Stimulated activated CD8-positive, alpha-beta memory T cell treated with anti-CD3 and anti-CD28 coated beads, Interleukin-7, amount 100 ng/mL, for 4 hours (primary cell): ENCODE results near the gene TTC33.
"Not testable (repeated sequence)": the region's sequence is repeated elsewhere in the genome, so short reads cannot be mapped to it uniquely, and the experiment has no call there.

Source experiments
- DNase-seq, 2 donors: peaks; one replicate each; pipeline ENCODE4 v3.0.0-alpha.2; 2020; ENCODE audit warnings: low read depth in 2 of 2

TTC33 gene

GRCh38 chr5:40680741-40681362 lies 74.9 kb downstream of the TTC33 start:
- DNase-seq = peak in 1 of 2 donors; percentile 36

- DNase-seq = no peak
These were observed 75.7 kb downstream of the TTC33 start, which contains the start of gene PTGER4 for GRCh38 chr5:40679913-40680681. Gene PTGER4, plus strand, starts transcription at chr5:40679915. Its CDS starts 1,079 bp downstream, at chr5:40680994.

DNA sequence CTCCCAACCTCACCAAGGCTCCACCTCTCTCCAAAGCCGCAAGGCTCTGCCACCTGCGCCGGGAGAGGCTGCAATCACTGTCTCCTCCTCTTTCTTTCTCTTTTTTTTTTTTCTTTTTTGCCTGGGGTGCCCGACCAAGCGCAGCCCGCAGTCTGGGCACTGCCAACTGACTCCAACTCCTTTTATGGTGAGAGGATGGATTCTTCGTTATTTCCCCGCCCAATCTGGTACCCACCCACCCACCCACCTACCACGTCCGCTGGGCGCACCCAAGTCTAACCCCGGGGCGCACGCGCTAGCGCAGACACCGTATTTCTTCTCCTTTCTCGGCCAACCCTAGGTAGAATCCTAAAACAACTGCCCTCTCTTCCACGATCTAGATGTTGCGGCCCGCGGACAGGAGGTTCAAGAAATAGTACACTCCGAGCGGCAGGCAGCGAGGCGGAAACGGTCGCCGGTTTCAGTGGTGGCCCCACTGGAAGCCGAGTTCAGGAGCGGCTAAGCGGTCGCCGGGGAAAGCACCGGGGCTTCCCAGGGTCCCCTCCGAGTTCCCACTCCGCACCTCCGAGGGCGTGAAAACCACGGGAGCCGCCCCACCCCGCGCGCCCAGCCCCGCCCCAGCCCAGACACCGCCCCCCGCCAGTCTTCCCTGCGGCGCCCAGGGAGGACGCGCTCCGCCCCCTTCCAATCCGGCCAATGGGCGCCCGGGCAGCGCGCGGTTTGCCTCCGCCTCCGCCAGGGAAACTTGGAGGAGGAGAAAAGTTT lies 76.4 kb downstream of the TTC33 start:
- peak; percentile 85 to 91 for DNase-seq

DNA sequence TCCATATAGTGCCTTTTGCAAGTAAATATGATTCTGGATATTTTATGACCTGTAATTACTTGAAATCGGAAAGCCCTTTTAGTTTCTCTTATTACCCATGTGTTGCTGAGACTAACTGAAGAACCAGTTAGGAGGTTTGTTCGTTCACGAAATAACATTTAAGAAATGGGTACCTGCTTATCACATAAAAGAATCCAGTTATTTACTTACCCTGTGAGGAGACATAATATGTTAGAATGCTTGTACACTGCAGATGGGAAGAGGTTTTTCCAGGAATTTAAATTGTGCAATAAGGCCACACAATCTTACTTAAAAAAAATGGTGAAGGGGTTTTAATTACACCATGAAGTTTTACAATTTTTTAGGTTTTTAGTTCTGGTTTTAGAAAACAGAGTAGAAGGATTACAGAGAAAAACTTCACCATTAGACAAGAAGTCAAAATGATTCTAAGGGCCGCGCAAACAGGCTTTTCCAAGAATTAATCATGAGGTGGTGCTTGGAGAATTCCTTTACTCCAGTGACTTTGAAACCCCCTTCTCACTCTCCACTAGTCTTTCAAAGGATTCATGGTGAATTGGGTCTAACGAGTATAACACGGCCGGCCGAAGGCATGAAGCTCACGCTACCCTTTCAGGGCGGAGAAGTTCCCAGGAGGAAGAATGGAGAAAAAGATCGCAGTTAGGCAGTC lies 77.2 kb downstream of the TTC33 start:
- DNase-seq = no peak

DNA sequence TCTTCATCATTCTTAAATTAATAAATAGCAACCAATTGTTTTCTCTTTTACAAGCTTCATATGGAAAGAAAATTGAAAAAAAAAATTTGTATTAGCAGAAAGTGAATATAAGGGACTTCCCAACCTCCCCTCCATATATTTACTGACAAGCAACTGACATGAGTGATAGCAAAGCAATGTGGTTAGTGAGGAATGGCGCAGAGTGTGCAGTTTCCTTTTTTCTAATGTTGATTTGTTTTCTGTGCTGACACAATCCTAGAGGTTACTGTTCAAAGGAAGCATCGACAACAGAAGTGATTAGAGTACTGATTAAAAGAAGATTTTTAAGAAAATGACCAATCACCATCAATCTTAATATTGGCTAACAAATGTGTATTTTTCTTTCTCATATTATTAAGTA lies 77.7 kb downstream of the TTC33 start:
- no peak for DNase-seq

DNA sequence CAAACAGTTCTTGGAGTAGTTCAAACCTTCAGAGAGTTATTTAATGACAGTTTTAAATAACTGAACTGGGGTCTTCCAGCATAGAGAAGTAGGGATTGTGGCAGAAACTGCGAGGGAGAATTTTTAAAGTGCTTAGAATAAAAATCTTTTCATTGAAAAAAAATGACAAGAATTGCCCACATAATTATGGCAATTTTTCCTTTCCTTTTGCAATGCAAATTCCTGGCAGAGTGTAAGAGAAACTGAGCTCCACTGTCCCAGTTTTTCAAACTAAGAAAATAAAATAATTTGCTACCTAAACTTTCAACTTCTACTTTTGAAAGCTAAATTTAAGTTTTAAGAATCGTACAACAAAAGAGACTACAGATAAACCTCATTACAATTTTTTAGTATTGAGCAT lies 78.3 kb downstream of the TTC33 start:
- no peak for DNase-seq

GRCh38 chr5:40676613-40677343 lies 79.0 kb downstream of the TTC33 start:
- no peak for DNase-seq

- DNase-seq = peak in 1 of 2 donors; percentile 42
These were observed 80.2 kb downstream of the TTC33 start for GRCh38 chr5:40675396-40676133.

- no peak for DNase-seq
These were observed 81.0 kb downstream of the TTC33 start for GRCh38 chr5:40674661-40675235.

DNA sequence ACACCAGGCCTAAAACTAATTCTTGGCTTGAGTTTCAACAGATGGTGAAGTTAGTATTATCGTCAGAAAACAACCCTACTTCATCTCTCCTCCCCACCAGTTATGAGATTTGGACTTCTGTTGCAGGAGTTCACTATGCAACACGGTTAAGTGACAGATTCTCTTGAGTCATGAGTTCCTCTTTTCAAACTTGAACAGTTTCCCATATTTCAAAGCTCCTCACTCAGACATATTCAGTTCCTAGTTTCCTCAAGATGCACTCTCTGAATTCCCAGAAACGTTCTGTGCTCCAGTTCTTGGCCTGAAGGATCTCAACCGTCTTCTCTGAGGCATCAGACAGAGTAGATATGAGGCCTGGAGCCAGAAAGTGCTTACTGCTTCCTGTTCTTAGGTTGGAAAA lies 83.3 kb downstream of the TTC33 start:
- DNase-seq = no peak

DNA sequence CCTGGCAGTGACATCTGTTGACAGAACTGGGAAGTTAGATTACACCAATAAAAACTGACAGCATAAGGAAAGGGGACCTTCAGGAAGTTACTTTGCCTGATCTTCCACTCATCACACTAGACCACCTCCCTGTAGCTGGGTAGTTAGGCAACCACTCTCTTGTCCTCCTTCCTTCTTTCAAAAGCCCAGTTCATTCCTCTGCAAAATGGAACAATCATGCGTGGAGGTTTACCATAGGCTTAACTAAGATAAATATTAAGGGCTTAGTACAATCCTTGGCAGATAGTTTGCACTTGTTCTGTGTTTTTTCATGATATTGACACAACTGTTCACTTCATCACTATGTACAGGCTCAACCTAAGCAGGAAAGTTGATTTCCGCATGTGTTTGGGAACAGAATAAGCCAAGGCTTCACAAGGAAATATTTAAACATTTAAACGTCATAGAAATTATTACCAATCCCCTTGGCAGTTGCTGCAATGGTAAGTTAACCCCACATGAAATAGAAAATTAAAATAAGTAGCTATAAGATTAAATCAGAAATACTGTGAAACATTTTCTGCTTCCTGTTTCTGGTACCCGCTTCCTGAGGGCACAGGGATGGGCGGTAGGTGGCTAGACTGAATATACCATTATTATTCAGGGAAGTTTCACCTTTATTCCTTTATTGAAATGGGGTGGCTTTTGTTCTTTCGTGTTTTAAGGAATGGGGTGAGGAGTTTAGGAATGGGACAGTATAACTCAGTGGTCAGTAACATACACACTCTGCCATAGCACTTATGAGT lies 86.0 kb downstream of the TTC33 start:
- DNase-seq = no peak

DNA sequence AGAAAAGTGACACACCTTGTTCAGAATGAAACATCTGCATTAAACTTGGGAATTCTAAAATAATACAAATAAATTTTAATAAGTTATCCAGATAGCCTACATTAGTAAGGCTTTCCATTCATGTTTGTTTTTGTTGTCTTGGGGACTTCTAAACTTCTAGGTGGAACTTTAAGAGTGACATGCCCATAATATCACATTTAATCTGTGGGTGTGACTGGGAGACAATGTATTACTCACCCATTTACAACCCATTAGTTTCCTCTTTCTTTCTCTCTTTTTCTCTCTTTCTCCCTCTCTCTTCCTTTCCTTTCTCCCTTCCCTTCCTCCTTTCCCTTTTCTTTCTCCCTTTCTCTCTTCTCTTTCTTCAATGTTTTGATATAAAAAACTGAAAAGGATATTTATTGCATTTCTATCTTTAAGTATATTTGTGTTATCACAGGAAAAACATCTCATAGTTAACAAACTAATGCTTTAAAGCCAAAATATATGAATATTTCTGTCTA lies 88.5 kb downstream of the TTC33 start:
- DNase-seq = no peak

DNA sequence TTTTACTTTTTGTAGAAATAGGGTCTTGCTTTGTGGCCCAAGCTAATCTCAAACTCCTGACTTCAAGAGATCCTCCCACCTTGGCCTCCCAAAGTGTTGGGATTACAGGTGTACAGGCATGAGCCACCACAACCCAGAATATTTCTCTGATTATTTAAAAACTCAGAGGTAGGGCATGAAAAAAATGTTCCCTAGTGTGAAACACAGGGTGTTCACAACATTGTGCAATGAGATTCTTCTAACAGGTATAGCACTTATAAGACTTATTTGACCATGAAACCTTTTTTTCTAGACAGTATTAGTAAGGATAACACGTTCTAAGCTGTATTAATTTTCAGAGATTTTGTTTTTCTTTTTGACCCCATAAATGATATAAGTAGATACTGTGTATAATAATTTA lies 89.1 kb downstream of the TTC33 start:
- no peak for DNase-seq

GRCh38 chr5:40665635-40666298 lies 90.0 kb downstream of the TTC33 start:
- no peak for DNase-seq

- DNase-seq = no peak
These were observed 95.0 kb downstream of the TTC33 start for GRCh38 chr5:40660751-40661150.

GRCh38 chr5:40656766-40657165 lies 99.0 kb downstream of the TTC33 start:
- DNase-seq = no peak

DNA sequence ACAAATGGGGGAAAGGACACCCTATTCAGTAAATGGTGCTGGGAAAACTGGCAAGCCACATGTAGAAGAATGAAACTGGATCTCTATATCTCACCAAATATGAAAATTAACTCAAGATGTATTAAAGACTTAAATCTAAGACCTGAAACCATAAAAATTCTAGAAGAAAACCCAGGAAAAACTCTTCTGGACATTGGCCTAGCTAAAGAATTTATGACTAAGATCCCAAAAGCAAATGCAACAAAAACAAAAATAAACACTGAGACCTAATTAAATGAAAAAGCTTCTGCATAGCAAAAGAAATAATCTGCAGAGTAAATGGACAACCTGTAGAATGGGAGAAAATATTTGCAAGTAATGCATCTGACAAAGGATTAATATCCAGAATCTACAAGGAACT lies 99.7 kb downstream of the TTC33 start:
- not testable (repeated sequence) for DNase-seq

GRCh38 chr5:40655138-40655537 lies 100.6 kb downstream of the TTC33 start:
- DNase-seq = no peak
